K562 (cell line): ENCODE data around the gene APOO. TPM values are rescaled to one million over a fixed set of nuclear protein-coding genes. Genes with fewer than 3 reads are reported as not detected.

Source experiments
- ARID1B ChIP-seq: fragments of 450-650 bp; IDR thresholded peaks from 2 replicates; pipeline ENCODE4 v1.6.1; 2016; ENCODE audit warnings: antibody characterized with exemption, mild to moderate bottlenecking, inconsistent platforms
- ATF1 ChIP-seq, 2 experiments: fragments of 450-650 bp in 1 of 2; IDR thresholded peaks; 2 replicates each; pipeline ENCODE4 v1.6.1; 2016; ENCODE audit warnings: missing compliant biosample characterization in 1 of 2, missing genetic modification characterization in 1 of 2
- CHD1 ChIP-seq: fragments of 200-600 bp; sonication (generic); IDR thresholded peaks from one replicate; pipeline ENCODE4 v1.6.1; 2012; ENCODE audit warnings: mild to moderate bottlenecking, moderate library complexity, low read length, inconsistent platforms
- JUND ChIP-seq, 2 experiments: IDR thresholded peaks; 2 replicates in 1 of 2; 3 replicates in 1 of 2; pipeline ENCODE4 v1.6.1; 2011; ENCODE audit warnings: borderline replicate concordance in 2 of 2, low read depth in 2 of 2, low read length in 2 of 2, improper control_type of control experiment in 1 of 2, missing biosample characterization in 1 of 2, missing genetic modification characterization in 1 of 2, missing genetic modification reagents in 1 of 2
- MGA ChIP-seq: fragments of 450-650 bp; IDR thresholded peaks from 2 replicates; pipeline ENCODE4 v1.6.1; 2016; ENCODE audit warnings: mild to moderate bottlenecking, moderate library complexity
- MTA3 ChIP-seq: fragments of 450-650 bp; formaldehyde crosslinking; IDR thresholded peaks from 2 replicates; pipeline ENCODE4 v1.6.1; 2017; ENCODE audit warnings: mild to moderate bottlenecking, borderline replicate concordance
- MYNN ChIP-seq, 2 experiments: sonication (generic); formaldehyde crosslinking in 1 of 2; IDR thresholded peaks; 2 replicates each; pipeline versions ENCODE4 v1.5.0 to v1.6.1; 2016 to 2020; ENCODE audit warnings: antibody characterized with exemption in 1 of 2, missing genetic modification reagents in 1 of 2
- PATZ1 ChIP-seq: fragments of 250-450 bp; sonication (Bioruptor Pico); IDR thresholded peaks from 2 replicates; pipeline ENCODE4 v1.5.0; 2020; ENCODE audit warnings: mild to moderate bottlenecking, borderline replicate concordance
- SMAD2 ChIP-seq: fragments of 150-350 bp; IDR thresholded peaks from 2 replicates; pipeline ENCODE4 v1.6.1; 2014; ENCODE audit warnings: low read depth, mild to moderate bottlenecking, low read length
- STAT5A ChIP-seq: IDR thresholded peaks from 2 replicates; pipeline ENCODE4 v1.6.1; 2012; ENCODE audit warnings: low read length, inconsistent platforms, borderline replicate concordance
- ZNF584 ChIP-seq: fragments of 200-800 bp; sonication (Bioruptor generic); IDR thresholded peaks from 2 replicates; pipeline ENCODE4 v1.6.1; 2016; ENCODE audit warnings: low read depth, mild to moderate bottlenecking, missing genetic modification characterization, missing compliant biosample characterization
- ZNF778 ChIP-seq: fragments of 450-650 bp; formaldehyde crosslinking; IDR thresholded peaks from 2 replicates; pipeline ENCODE4 v1.4.0; 2020; ENCODE audit warnings: mild to moderate bottlenecking, moderate library complexity
- polyA plus RNA-seq, 8 experiments: library from polyadenylated mRNA; depleted of rRNA in 4 of 8; stranded (reverse) in 5 of 8; unstranded in 3 of 8; fragments of >200 nt; fragmentation: Nextera tagmentation in 2 of 8; fragmentation: Illumina TruSeq in 1 of 8; extraction: Ambion mirVana in 2 of 8; extraction: Trizol in 1 of 8; gene quantifications; 2 replicates each; pipeline versions ENCODE4 v1.2.1 to v1.2.3, GENCODE V29; 2011 to 2014; ENCODE audit warnings: inconsistent platforms in 1 of 8, missing spikeins in 1 of 8
- total RNA-seq, 7 experiments: library from RNA; depleted of rRNA in 6 of 7; stranded (reverse); fragments of >200 nt in 6 of 7; fragmentation: Illumina TruSeq in 2 of 7; extraction: Trizol in 2 of 7; gene quantifications; 2 replicates each; pipeline versions ENCODE4 v1.2.1 to v1.2.3, GENCODE V29; 2011 to 2021; ENCODE audit warnings: low replicate concordance in 1 of 7

Gene APOO
- total and polyA plus RNA-seq, 9 of the 15 experiments (the other 6 are each of a cell fraction or from before 2014, with no cell fraction given) = 37.3 to 76.4 (median 60.8) TPM

- TF ChIP-seq PATZ1 (CRISPR knock-in tag) (no peak), ARID1B (peak; percentile 87), MGA (peak; percentile 17; the same call in 1 of the 2 replicates), ZNF584 (CRISPR knock-in tag) (0 out of 2 replicates have a peak, but pooled peaks have one; percentile 31), SMAD2 (no peak), CHD1 (no peak), ATF1 (CRISPR knock-in tag; IDR thresholded peaks at IDR 0.05) (no peak), ATF1 (tag; IDR thresholded peaks at IDR 0.05) (no peak), MTA3 (0 out of 2 replicates have a peak, but pooled peaks have one; percentile 50), JUND (IDR thresholded peaks at IDR 0.05; ENCODE audit: borderline replicate concordance, low read depth, low read length) (peak; percentile 67), JUND (tag; IDR thresholded peaks at IDR 0.05; ENCODE audit: borderline replicate concordance, low read depth, low read length) (peak; percentile 61; the same call in 2 of the 3 replicates), STAT5A (peak; percentile 46; the same call in 1 of the 2 replicates), MYNN (IDR thresholded peaks at IDR 0.05) (0 out of 2 replicates have a peak, but pooled peaks have one; percentile 16), MYNN (CRISPR knock-in tag; IDR thresholded peaks at IDR 0.05) (no peak), ZNF778 (no peak)
Measured at GRCh38 chrX:23844502-23845138, 63.1 kb downstream of the APOO start (continued).
